H9 (cell line): ENCODE measurements around the gene NEK4. TPM values are rescaled to one million over a fixed set of nuclear protein-coding genes. Genes with fewer than 3 reads are reported as not detected.

Experiments used
- DNase-seq: peaks from one replicate; pipeline ENCODE4 v3.0.0-alpha.2; 2017
- H2AFZ ChIP-seq: one replicate; pipeline ENCODE4 v1.6.1; 2013; ENCODE audit warnings: mild to moderate bottlenecking, low read length, control low read depth, moderate library complexity
- H2AK5ac ChIP-seq: 2 replicates; pipeline ENCODE4 v1.6.1; 2013; ENCODE audit warnings: low read length, control low read depth, mixed read lengths; ENCODE audit not compliant: insufficient read length
- H2BK120ac ChIP-seq: one replicate; pipeline ENCODE4 v1.6.1; 2013; ENCODE audit warnings: low read depth, mild to moderate bottlenecking, low read length, control low read depth, inconsistent platforms; ENCODE audit not compliant: poor library complexity, severe bottlenecking
- H2BK12ac ChIP-seq: 2 replicates; pipeline ENCODE4 v1.6.1; 2013; ENCODE audit warnings: low read length, control low read depth, mixed read lengths, low read depth; ENCODE audit not compliant: insufficient read length
- H2BK15ac ChIP-seq: 2 replicates; pipeline ENCODE4 v1.6.1; 2013; ENCODE audit warnings: low read depth, low read length, control low read depth
- H2BK20ac ChIP-seq: one replicate; pipeline ENCODE4 v1.6.1; 2013; ENCODE audit warnings: low read depth, mild to moderate bottlenecking, low read length, control low read depth, inconsistent platforms; ENCODE audit not compliant: poor library complexity, severe bottlenecking
- H2BK5ac ChIP-seq: 2 replicates; pipeline ENCODE4 v1.6.1; 2013; ENCODE audit warnings: low read length, control low read depth, mixed read lengths; ENCODE audit not compliant: insufficient read length
- H3K14ac ChIP-seq: 2 replicates; pipeline ENCODE4 v1.6.1; 2013; ENCODE audit warnings: low read length, control low read depth; ENCODE audit not compliant: insufficient read depth
- H3K18ac ChIP-seq: 2 replicates; pipeline ENCODE4 v1.6.1; 2013; ENCODE audit warnings: low read depth, mild to moderate bottlenecking, mixed read lengths, low read length, control low read depth; ENCODE audit not compliant: insufficient read length
- H3K23ac ChIP-seq: 2 replicates; pipeline ENCODE4 v1.6.1; 2013; ENCODE audit warnings: low read length, control low read depth, mixed read lengths, low read depth; ENCODE audit not compliant: insufficient read length
- H3K23me2 ChIP-seq: 2 replicates; pipeline ENCODE4 v1.6.1; 2013; ENCODE audit warnings: low read depth, mild to moderate bottlenecking, mixed read lengths, low read length, control low read depth; ENCODE audit not compliant: insufficient read length, poor library complexity, severe bottlenecking
- H3K27ac ChIP-seq: 2 replicates; pipeline ENCODE4 v1.5.1; 2013; ENCODE audit warnings: low read length, control low read depth, mixed read lengths, low read depth; ENCODE audit not compliant: insufficient read length
- H3K27me3 ChIP-seq: 2 replicates; pipeline ENCODE4 v1.6.1; 2013; ENCODE audit warnings: low read length, control low read depth, inconsistent platforms; ENCODE audit not compliant: insufficient read depth
- H3K4ac ChIP-seq: 2 replicates; pipeline ENCODE4 v1.6.1; 2013; ENCODE audit warnings: low read depth, mild to moderate bottlenecking, control low read depth, inconsistent platforms, low read length, moderate library complexity
- H3K4me1 ChIP-seq: 2 replicates; pipeline ENCODE4 v1.6.1; 2013; ENCODE audit warnings: low read length, control low read depth, inconsistent platforms; ENCODE audit not compliant: insufficient read depth
- H3K4me2 ChIP-seq: 2 replicates; pipeline ENCODE4 v1.6.1; 2013; ENCODE audit warnings: low read length, control low read depth, mixed read lengths; ENCODE audit not compliant: insufficient read length, insufficient read depth
- H3K56ac ChIP-seq: 2 replicates; pipeline ENCODE4 v1.6.1; 2013; ENCODE audit warnings: low read depth, mild to moderate bottlenecking, mixed read lengths, low read length, control low read depth; ENCODE audit not compliant: insufficient read length
- H3K79me1 ChIP-seq: 2 replicates; pipeline ENCODE4 v1.6.1; 2013; ENCODE audit warnings: low read depth, mild to moderate bottlenecking, moderate library complexity, low read length, control low read depth, inconsistent platforms; ENCODE audit not compliant: insufficient read depth, poor library complexity, severe bottlenecking
- H3K79me2 ChIP-seq: 2 replicates; pipeline ENCODE4 v1.6.1; 2013; ENCODE audit warnings: low read length, control low read depth, inconsistent platforms; ENCODE audit not compliant: insufficient read depth
- H3K9ac ChIP-seq: 2 replicates; pipeline ENCODE4 v1.6.1; 2013; ENCODE audit warnings: low read length, control low read depth, mixed read lengths; ENCODE audit not compliant: insufficient read length; ENCODE audit errors: extremely low read depth
- H3K9me3 ChIP-seq: one replicate; pipeline ENCODE4 v1.6.1; 2013; ENCODE audit warnings: low read depth, low read length, inconsistent platforms; ENCODE audit not compliant: control insufficient read depth
- H3T11ph ChIP-seq: one replicate; pipeline ENCODE4 v1.6.1; 2013; ENCODE audit warnings: mild to moderate bottlenecking, low read length, control low read depth, inconsistent platforms
- H4K20me1 ChIP-seq: one replicate; pipeline ENCODE4 v1.6.1; 2013; ENCODE audit not compliant: control insufficient read depth, insufficient read length, insufficient read depth
- H4K5ac ChIP-seq: 2 replicates; pipeline ENCODE4 v1.6.1; 2013; ENCODE audit warnings: low read depth, mild to moderate bottlenecking, mixed read lengths, low read length, control low read depth; ENCODE audit not compliant: insufficient read length
- H4K8ac ChIP-seq: replicated peaks from 2 replicates; pipeline ENCODE4 v1.6.1; 2013; ENCODE audit warnings: low read length, control low read depth, mixed read lengths, low read depth; ENCODE audit not compliant: insufficient read length
- H4K91ac ChIP-seq: 2 replicates; pipeline ENCODE4 v1.6.1; 2013; ENCODE audit warnings: low read depth, mild to moderate bottlenecking, moderate library complexity, mixed read lengths, low read length, control low read depth; ENCODE audit not compliant: insufficient read length
- H3K27ac Mint-ChIP-seq, 3 experiments: 2 replicates in 2 of 3; 3 replicates in 1 of 3; pipeline ENCODE4 v1.8.0; 2020 to 2021; ENCODE audit warnings: mixed read lengths in 3 of 3, mild to moderate bottlenecking in 1 of 3, moderate library complexity in 1 of 3
- H3K27me3 Mint-ChIP-seq: 2 replicates; pipeline ENCODE4 v1.8.0; 2021; ENCODE audit warnings: low read depth, mild to moderate bottlenecking, moderate library complexity, mixed read lengths
- H3K36me3 Mint-ChIP-seq, 3 experiments: 2 replicates in 2 of 3; 3 replicates in 1 of 3; pipeline ENCODE4 v1.8.0; 2020 to 2021; ENCODE audit warnings: low read depth in 3 of 3, mixed read lengths in 3 of 3; ENCODE audit not compliant: insufficient read depth in 1 of 3
- H3K4me1 Mint-ChIP-seq, 2 experiments: 2 replicates each; pipeline ENCODE4 v1.8.0; 2020; ENCODE audit warnings: mixed read lengths in 2 of 2
- H3K4me3 Mint-ChIP-seq, 2 experiments: 2 replicates in 1 of 2; 3 replicates in 1 of 2; pipeline ENCODE4 v1.8.0; 2020 to 2021; ENCODE audit warnings: mild to moderate bottlenecking in 2 of 2, mixed read lengths in 2 of 2, moderate library complexity in 1 of 2
- H3K9me3 Mint-ChIP-seq, 2 experiments: 2 replicates in 1 of 2; 3 replicates in 1 of 2; pipeline ENCODE4 v1.8.0; 2020; ENCODE audit warnings: mild to moderate bottlenecking in 2 of 2, mixed read lengths in 2 of 2, moderate library complexity in 1 of 2
- WGBS: extraction: QIAGEN DNeasy Blood & Tissue Kit; methylation state at CpG from one replicate; pipeline ENCODE4 v1.1.7; 2013; ENCODE audit warnings: missing lambda C conversion rate, low lambda C conversion rate, mixed read lengths; ENCODE audit not compliant: insufficient read length; ENCODE audit errors: extremely low coverage; 5-methylcytosine and 5-hydroxymethylcytosine counted together
- total RNA-seq: library from RNA; stranded (reverse); gene quantifications from 2 replicates; pipeline ENCODE4 v1.2.1, GENCODE V29; 2021
- TF ChIP-seq, protein P1 (sequence below): fragments of 200-600 bp; sonication (generic); conservative IDR thresholded peaks from 3 replicates; pipeline ENCODE4 v1.8.0; 2021; ENCODE audit warnings: antibody characterized with exemption, mild to moderate bottlenecking

The NEK4 gene
- total RNA-seq, 1 experiment from 2014 or later: 36.0 TPM

DNA sequence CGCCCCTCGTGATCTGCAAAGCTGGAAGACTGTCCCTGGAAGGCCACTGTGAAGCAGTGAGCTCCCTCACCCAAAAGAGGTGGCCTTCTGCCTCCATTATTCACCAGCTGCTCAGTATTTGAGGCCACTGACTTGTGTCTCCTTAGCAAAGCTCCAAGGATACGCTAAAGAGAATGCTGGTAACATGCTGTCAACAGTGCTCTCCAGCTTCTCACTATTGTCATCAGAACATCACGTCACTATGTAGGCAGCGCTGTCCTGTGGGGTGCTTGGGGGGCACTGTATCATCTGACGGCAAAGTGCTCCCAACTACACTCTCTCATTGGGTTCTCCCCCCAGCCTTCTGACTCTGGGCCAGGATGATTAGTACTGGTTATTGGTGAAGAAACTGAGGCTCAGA, 45.5 kb upstream of the NEK4 start:
- Histone ChIP-seq H3K23ac (no peak overlapping the region), H3K79me2 (no peaks in the 10 kb centered on the region), H2BK12ac (no peak overlapping the region), H3K4ac (no peak overlapping the region), H3K14ac (no peak overlapping the region), H2BK120ac (no peak overlapping the region), H3K18ac (no peak overlapping the region), H4K20me1 (no peaks in the 10 kb centered on the region), H2BK20ac (no peak overlapping the region), H4K5ac (no peak overlapping the region), H3K4me2 (no peak overlapping the region), H3K4me1 (0 out of 2 replicates have a peak, but pooled peaks cover 4% of the 10 kb centered on the region), H3K27me3 (no peaks in the 10 kb centered on the region), H2AK5ac (no peak overlapping the region), H2BK5ac (no peak overlapping the region), H3K79me1 (no peaks in the 10 kb centered on the region), H4K91ac (no peak overlapping the region), H3K27ac (no peak overlapping the region), H3K9me3 (no peaks in the 10 kb centered on the region), H4K8ac (no peak overlapping the region), H2AFZ (no peak overlapping the region), H3K23me2 (no peaks in the 10 kb centered on the region), H3K56ac (no peak overlapping the region), H3K9ac (no peak overlapping the region), H2BK15ac (no peak overlapping the region), H3T11ph (no peak overlapping the region)
- WGBS: no CpG with 5 or more reads among the region's 6 CpGs
- TF ChIP-seq, protein P1, sequence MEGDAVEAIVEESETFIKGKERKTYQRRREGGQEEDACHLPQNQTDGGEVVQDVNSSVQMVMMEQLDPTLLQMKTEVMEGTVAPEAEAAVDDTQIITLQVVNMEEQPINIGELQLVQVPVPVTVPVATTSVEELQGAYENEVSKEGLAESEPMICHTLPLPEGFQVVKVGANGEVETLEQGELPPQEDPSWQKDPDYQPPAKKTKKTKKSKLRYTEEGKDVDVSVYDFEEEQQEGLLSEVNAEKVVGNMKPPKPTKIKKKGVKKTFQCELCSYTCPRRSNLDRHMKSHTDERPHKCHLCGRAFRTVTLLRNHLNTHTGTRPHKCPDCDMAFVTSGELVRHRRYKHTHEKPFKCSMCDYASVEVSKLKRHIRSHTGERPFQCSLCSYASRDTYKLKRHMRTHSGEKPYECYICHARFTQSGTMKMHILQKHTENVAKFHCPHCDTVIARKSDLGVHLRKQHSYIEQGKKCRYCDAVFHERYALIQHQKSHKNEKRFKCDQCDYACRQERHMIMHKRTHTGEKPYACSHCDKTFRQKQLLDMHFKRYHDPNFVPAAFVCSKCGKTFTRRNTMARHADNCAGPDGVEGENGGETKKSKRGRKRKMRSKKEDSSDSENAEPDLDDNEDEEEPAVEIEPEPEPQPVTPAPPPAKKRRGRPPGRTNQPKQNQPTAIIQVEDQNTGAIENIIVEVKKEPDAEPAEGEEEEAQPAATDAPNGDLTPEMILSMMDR: no peak
- H3K9me3 Mint-ChIP-seq: no peaks in the 10 kb centered on the region
- no peak for DNase-seq
- H3K27me3 Mint-ChIP-seq: peaks cover 2% of the 10 kb centered on the region; the same call in 1 of the 2 replicates
- H3K4me1 Mint-ChIP-seq: peaks cover 12 to 14% of the 10 kb centered on the region in 2 experiments
- H3K36me3 Mint-ChIP-seq: no peaks in the 10 kb centered on the region; a peak in 1 of 7 replicates
- H3K27ac Mint-ChIP-seq: no peak overlapping the region
- no peak overlapping the region for H3K4me3 Mint-ChIP-seq
